Measurements from ENCODE around the gene PKP1.

The PKP1 gene

GRCh38 chr1:201362906-201363305 lies 79.6 kb downstream of the PKP1 start:
- Histone ChIP-seq H3K4me2 (ENCODE audit: low read length) (no peak overlapping the region), H4K8ac (ENCODE audit: low read depth, low read length) (no peak overlapping the region), H4K5ac (ENCODE audit: low read length) (no peak overlapping the region), H2AK5ac (ENCODE audit: low read length) (no peak overlapping the region), H3K9ac (ENCODE audit: low read length) (no peak overlapping the region), H3K79me1 (ENCODE audit: low read length) (no peaks in the 10 kb centered on the region), H2BK120ac (ENCODE audit: low read depth, low read length) (no peak overlapping the region), H3K4me3 (ENCODE audit: low read length) (no peak overlapping the region), H3K4ac (ENCODE audit: low read depth, low read length) (no peak overlapping the region), H3K27ac (ENCODE audit: low read depth, low read length) (no peak overlapping the region), H3K36me3 (ENCODE audit: control insufficient read depth, insufficient read depth, low read length) (no peaks in the 10 kb centered on the region), H3K18ac (ENCODE audit: low read length) (no peak overlapping the region), H3K56ac (ENCODE audit: low read length) (no peak overlapping the region), H3K4me1 (ENCODE audit: control insufficient read depth, low read depth, low read length) (no peaks in the 10 kb centered on the region), H3K23ac (ENCODE audit: low read length) (no peak overlapping the region), H3K27me3 (ENCODE audit: insufficient read depth, low read length, poor library complexity) (no peaks in the 10 kb centered on the region), H2BK5ac (ENCODE audit: low read length) (no peak overlapping the region), H2BK15ac (replicated peaks; ENCODE audit: low read depth) (no peak overlapping the region), H3K79me2 (ENCODE audit: control insufficient read depth, insufficient read depth, low read length) (no peaks in the 10 kb centered on the region)
- no CpG with 5 or more reads among the region's 3 CpGs for WGBS (ENCODE audit: extremely low coverage, insufficient coverage, low lambda C conversion rate)
- no peak for DNase-seq

GRCh38 chr1:201363467-201363866 lies 80.2 kb downstream of the PKP1 start:
- H2BK5ac ChIP-seq (ENCODE audit: low read length), result no peak overlapping the region
- no peak overlapping the region for H2BK120ac ChIP-seq (ENCODE audit: low read depth, low read length)
- no peak overlapping the region for H3K56ac ChIP-seq (ENCODE audit: low read length)
- H2AK5ac ChIP-seq (ENCODE audit: low read length), result no peak overlapping the region
- H3K9ac ChIP-seq (ENCODE audit: low read length), result no peak overlapping the region
- no peak overlapping the region for H3K23ac ChIP-seq (ENCODE audit: low read length)
- H3K4me1 ChIP-seq (ENCODE audit: control insufficient read depth, low read depth, low read length), result no peaks in the 10 kb centered on the region
- no peak overlapping the region for H3K4ac ChIP-seq (ENCODE audit: low read depth, low read length)
- no peaks in the 10 kb centered on the region for H3K27me3 ChIP-seq (ENCODE audit: insufficient read depth, low read length, poor library complexity)
- H3K27ac ChIP-seq (ENCODE audit: low read depth, low read length), result no peak overlapping the region
- no peak for DNase-seq
- no peak overlapping the region for H3K4me2 ChIP-seq (ENCODE audit: low read length)
- H4K8ac ChIP-seq (ENCODE audit: low read depth, low read length), result no peak overlapping the region
- no CpG with 5 or more reads among the region's 8 CpGs for WGBS (ENCODE audit: extremely low coverage, insufficient coverage, low lambda C conversion rate)
- H3K79me2 ChIP-seq (ENCODE audit: control insufficient read depth, insufficient read depth, low read length), result no peaks in the 10 kb centered on the region
- H3K4me3 ChIP-seq (ENCODE audit: low read length), result no peak overlapping the region
- no peaks in the 10 kb centered on the region for H3K36me3 ChIP-seq (ENCODE audit: control insufficient read depth, insufficient read depth, low read length)
- H4K5ac ChIP-seq (ENCODE audit: low read length), result no peak overlapping the region
- no peak overlapping the region for H2BK15ac ChIP-seq (replicated peaks; ENCODE audit: low read depth)
- H3K18ac ChIP-seq (ENCODE audit: low read length), result no peak overlapping the region
- H3K79me1 ChIP-seq (ENCODE audit: low read length), result no peaks in the 10 kb centered on the region

- Histone ChIP-seq H4K8ac (ENCODE audit: low read depth, low read length) (no peak overlapping the region), H3K56ac (ENCODE audit: low read length) (no peak overlapping the region), H2BK5ac (ENCODE audit: low read length) (no peak overlapping the region), H3K4ac (ENCODE audit: low read depth, low read length) (no peak overlapping the region), H3K4me3 (ENCODE audit: low read length) (no peak overlapping the region), H2AK5ac (ENCODE audit: low read length) (no peak overlapping the region), H3K9ac (ENCODE audit: low read length) (no peak overlapping the region), H3K23ac (ENCODE audit: low read length) (no peak overlapping the region), H3K18ac (ENCODE audit: low read length) (no peak overlapping the region), H3K27me3 (ENCODE audit: insufficient read depth, low read length, poor library complexity) (no peaks in the 10 kb centered on the region), H3K4me1 (ENCODE audit: control insufficient read depth, low read depth, low read length) (no peaks in the 10 kb centered on the region), H3K79me1 (ENCODE audit: low read length) (no peaks in the 10 kb centered on the region), H3K36me3 (ENCODE audit: control insufficient read depth, insufficient read depth, low read length) (no peaks in the 10 kb centered on the region), H3K4me2 (ENCODE audit: low read length) (no peak overlapping the region), H4K5ac (ENCODE audit: low read length) (no peak overlapping the region), H2BK120ac (ENCODE audit: low read depth, low read length) (no peak overlapping the region), H3K27ac (ENCODE audit: low read depth, low read length) (no peak overlapping the region), H2BK15ac (replicated peaks; ENCODE audit: low read depth) (no peak overlapping the region), H3K79me2 (ENCODE audit: control insufficient read depth, insufficient read depth, low read length) (no peaks in the 10 kb centered on the region)
- WGBS (ENCODE audit: extremely low coverage, insufficient coverage, low lambda C conversion rate), result no CpG with 5 or more reads among the region's 6 CpGs
- no peak for DNase-seq
Observed at GRCh38 chr1:201364808-201365105, 81.5 kb downstream of the PKP1 start.

GRCh38 chr1:201365251-201365650 lies 81.9 kb downstream of the PKP1 start:
- H4K8ac ChIP-seq (ENCODE audit: low read depth, low read length), result no peak overlapping the region
- no peak overlapping the region for H3K23ac ChIP-seq (ENCODE audit: low read length)
- H3K27me3 ChIP-seq (ENCODE audit: insufficient read depth, low read length, poor library complexity), result no peaks in the 10 kb centered on the region
- H2BK5ac ChIP-seq (ENCODE audit: low read length), result no peak overlapping the region
- no peak overlapping the region for H2AK5ac ChIP-seq (ENCODE audit: low read length)
- H3K79me2 ChIP-seq (ENCODE audit: control insufficient read depth, insufficient read depth, low read length), result no peaks in the 10 kb centered on the region
- H2BK120ac ChIP-seq (ENCODE audit: low read depth, low read length), result no peak overlapping the region
- H3K56ac ChIP-seq (ENCODE audit: low read length), result no peak overlapping the region
- no peaks in the 10 kb centered on the region for H3K4me1 ChIP-seq (ENCODE audit: control insufficient read depth, low read depth, low read length)
- no CpG with 5 or more reads among the region's 11 CpGs for WGBS (ENCODE audit: extremely low coverage, insufficient coverage, low lambda C conversion rate)
- no peak overlapping the region for H4K5ac ChIP-seq (ENCODE audit: low read length)
- H3K4me2 ChIP-seq (ENCODE audit: low read length), result no peak overlapping the region
- no peak overlapping the region for H2BK15ac ChIP-seq (replicated peaks; ENCODE audit: low read depth)
- H3K36me3 ChIP-seq (ENCODE audit: control insufficient read depth, insufficient read depth, low read length), result no peaks in the 10 kb centered on the region
- H3K18ac ChIP-seq (ENCODE audit: low read length), result no peak overlapping the region
- no peak overlapping the region for H3K27ac ChIP-seq (ENCODE audit: low read depth, low read length)
- DNase-seq, result no peak
- H3K9ac ChIP-seq (ENCODE audit: low read length), result no peak overlapping the region
- no peak overlapping the region for H3K4ac ChIP-seq (ENCODE audit: low read depth, low read length)
- H3K4me3 ChIP-seq (ENCODE audit: low read length), result no peak overlapping the region
- no peaks in the 10 kb centered on the region for H3K79me1 ChIP-seq (ENCODE audit: low read length)

GRCh38 chr1:201366696-201367095 lies 83.4 kb downstream of the PKP1 start:
- Histone ChIP-seq H3K4me2 (ENCODE audit: low read length) (no peak overlapping the region), H3K79me2 (ENCODE audit: control insufficient read depth, insufficient read depth, low read length) (no peaks in the 10 kb centered on the region), H3K4me1 (ENCODE audit: control insufficient read depth, low read depth, low read length) (no peaks in the 10 kb centered on the region), H3K18ac (ENCODE audit: low read length) (no peak overlapping the region), H3K36me3 (ENCODE audit: control insufficient read depth, insufficient read depth, low read length) (no peaks in the 10 kb centered on the region), H2AK5ac (ENCODE audit: low read length) (no peak overlapping the region), H2BK5ac (ENCODE audit: low read length) (no peak overlapping the region), H4K8ac (ENCODE audit: low read depth, low read length) (no peak overlapping the region), H3K4me3 (ENCODE audit: low read length) (no peak overlapping the region), H3K23ac (ENCODE audit: low read length) (no peak overlapping the region), H3K79me1 (ENCODE audit: low read length) (no peaks in the 10 kb centered on the region), H3K27ac (ENCODE audit: low read depth, low read length) (no peak overlapping the region), H3K56ac (ENCODE audit: low read length) (no peak overlapping the region), H3K4ac (ENCODE audit: low read depth, low read length) (no peak overlapping the region), H2BK120ac (ENCODE audit: low read depth, low read length) (no peak overlapping the region), H4K5ac (ENCODE audit: low read length) (no peak overlapping the region), H3K9ac (ENCODE audit: low read length) (no peak overlapping the region), H2BK15ac (replicated peaks; ENCODE audit: low read depth) (no peak overlapping the region), H3K27me3 (ENCODE audit: insufficient read depth, low read length, poor library complexity) (no peaks in the 10 kb centered on the region)
- DNase-seq, result no peak
- no CpG with 5 or more reads among the region's 7 CpGs for WGBS (ENCODE audit: extremely low coverage, insufficient coverage, low lambda C conversion rate)

- Histone ChIP-seq H3K9ac (ENCODE audit: low read length) (no peak overlapping the region), H3K4me1 (ENCODE audit: control insufficient read depth, low read depth, low read length) (peaks cover under 1% of the 10 kb centered on the region), H3K36me3 (ENCODE audit: control insufficient read depth, insufficient read depth, low read length) (no peaks in the 10 kb centered on the region), H4K5ac (ENCODE audit: low read length) (no peak overlapping the region), H2BK5ac (ENCODE audit: low read length) (no peak overlapping the region), H3K79me1 (ENCODE audit: low read length) (no peaks in the 10 kb centered on the region), H4K8ac (ENCODE audit: low read depth, low read length) (no peak overlapping the region), H3K4me3 (ENCODE audit: low read length) (no peak overlapping the region), H3K4ac (ENCODE audit: low read depth, low read length) (no peak overlapping the region), H3K79me2 (ENCODE audit: control insufficient read depth, insufficient read depth, low read length) (no peaks in the 10 kb centered on the region), H2BK15ac (replicated peaks; ENCODE audit: low read depth) (no peak overlapping the region), H3K27ac (ENCODE audit: low read depth, low read length) (no peak overlapping the region), H3K18ac (ENCODE audit: low read length) (no peak overlapping the region), H3K23ac (ENCODE audit: low read length) (no peak overlapping the region), H2AK5ac (ENCODE audit: low read length) (no peak overlapping the region), H3K4me2 (ENCODE audit: low read length) (no peak overlapping the region), H2BK120ac (ENCODE audit: low read depth, low read length) (no peak overlapping the region), H3K56ac (ENCODE audit: low read length) (no peak overlapping the region), H3K27me3 (ENCODE audit: insufficient read depth, low read length, poor library complexity) (no peaks in the 10 kb centered on the region)
- DNase-seq, result no peak
- no CpG with 5 or more reads among the region's 6 CpGs for WGBS (ENCODE audit: extremely low coverage, insufficient coverage, low lambda C conversion rate)
Observed at GRCh38 chr1:201369209-201369608, 85.9 kb downstream of the PKP1 start.
